Retinal pigment epithelial cell (primary cell): ENCODE results near the gene CDC42SE1.

ENCODE experiments used
- DNase-seq: peaks from one replicate; pipeline ENCODE4 v3.0.0-alpha.2; 2010; ENCODE audit warnings: low read depth
- H3K4me3 ChIP-seq: 2 replicates; pipeline ENCODE4 v1.5.1; 2011; ENCODE audit warnings: mild to moderate bottlenecking, low read length, control low read depth, moderate library complexity
- TF ChIP-seq, protein P1 (sequence below): conservative IDR thresholded peaks from 2 replicates; pipeline ENCODE4 v1.5.1; 2011; ENCODE audit warnings: low read depth, low read length, control low read depth, inconsistent platforms

Gene CDC42SE1

DNA sequence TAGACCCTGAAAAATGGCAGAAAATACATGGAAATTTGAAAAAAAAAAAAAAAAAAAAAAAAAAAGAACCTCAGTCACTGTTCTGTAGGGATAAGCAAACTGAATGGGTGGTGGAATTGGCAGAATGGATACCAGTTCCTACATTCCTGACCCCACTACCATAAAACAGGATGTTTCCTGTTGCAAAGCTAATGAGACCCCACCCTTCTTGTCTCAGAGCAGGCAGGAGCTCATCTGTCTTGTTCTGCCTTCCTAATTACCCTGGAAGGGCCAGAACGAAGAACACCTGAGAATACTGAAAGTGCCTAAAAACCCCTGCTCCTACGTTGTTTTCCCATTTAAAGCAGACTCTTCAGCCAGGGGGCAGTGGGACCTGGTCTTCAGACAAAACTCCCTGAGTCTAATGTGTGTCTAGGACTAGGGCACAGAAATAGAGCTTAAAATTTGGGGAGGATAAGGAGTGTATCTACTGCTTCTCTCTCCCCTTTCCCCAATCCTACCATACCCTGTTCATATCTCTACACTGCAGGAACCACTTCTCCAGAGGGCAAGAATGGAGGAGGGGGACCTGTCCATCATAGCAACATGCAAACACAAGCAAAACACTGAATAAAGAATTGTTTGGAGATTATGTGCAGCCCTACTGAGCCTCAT lies 7.9 kb downstream of the CDC42SE1 start:
- H3K4me3 ChIP-seq, result no peak overlapping the region
- TF ChIP-seq, protein P1, sequence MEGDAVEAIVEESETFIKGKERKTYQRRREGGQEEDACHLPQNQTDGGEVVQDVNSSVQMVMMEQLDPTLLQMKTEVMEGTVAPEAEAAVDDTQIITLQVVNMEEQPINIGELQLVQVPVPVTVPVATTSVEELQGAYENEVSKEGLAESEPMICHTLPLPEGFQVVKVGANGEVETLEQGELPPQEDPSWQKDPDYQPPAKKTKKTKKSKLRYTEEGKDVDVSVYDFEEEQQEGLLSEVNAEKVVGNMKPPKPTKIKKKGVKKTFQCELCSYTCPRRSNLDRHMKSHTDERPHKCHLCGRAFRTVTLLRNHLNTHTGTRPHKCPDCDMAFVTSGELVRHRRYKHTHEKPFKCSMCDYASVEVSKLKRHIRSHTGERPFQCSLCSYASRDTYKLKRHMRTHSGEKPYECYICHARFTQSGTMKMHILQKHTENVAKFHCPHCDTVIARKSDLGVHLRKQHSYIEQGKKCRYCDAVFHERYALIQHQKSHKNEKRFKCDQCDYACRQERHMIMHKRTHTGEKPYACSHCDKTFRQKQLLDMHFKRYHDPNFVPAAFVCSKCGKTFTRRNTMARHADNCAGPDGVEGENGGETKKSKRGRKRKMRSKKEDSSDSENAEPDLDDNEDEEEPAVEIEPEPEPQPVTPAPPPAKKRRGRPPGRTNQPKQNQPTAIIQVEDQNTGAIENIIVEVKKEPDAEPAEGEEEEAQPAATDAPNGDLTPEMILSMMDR, result no peak
- no peak for DNase-seq

DNA sequence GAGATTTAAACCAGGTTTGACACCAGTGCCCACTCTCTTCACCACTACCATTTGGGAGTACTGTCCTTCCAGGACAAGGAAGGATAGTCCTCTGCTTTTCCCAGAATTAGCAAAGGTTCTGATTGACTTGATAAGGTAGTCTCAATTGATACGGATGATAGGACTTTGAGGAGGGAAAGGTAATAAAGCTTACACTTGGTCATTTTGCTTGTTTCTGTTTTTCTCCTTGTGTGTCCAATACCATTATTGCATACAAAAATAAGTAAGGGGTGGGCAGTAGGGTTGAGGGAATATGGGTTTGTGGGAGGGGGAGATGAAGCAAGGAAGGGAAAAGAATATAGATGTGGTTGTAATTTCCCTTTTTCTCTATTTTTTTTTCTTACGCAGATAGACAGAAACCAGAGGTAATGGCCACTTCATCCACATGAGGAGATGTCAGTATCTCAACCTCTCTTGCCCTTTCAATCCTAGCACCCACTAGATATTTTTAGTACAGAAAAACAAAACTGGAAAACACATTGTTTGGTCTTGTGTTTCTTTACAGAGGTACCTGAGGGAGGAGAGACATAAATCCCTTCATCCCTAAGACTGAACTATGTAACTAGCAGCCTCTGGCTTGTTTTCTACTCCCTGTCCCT lies 9.3 kb downstream of the CDC42SE1 start:
- H3K4me3 ChIP-seq, result no peak overlapping the region
- no peak for DNase-seq
- TF ChIP-seq, protein P1, result no peak

DNA sequence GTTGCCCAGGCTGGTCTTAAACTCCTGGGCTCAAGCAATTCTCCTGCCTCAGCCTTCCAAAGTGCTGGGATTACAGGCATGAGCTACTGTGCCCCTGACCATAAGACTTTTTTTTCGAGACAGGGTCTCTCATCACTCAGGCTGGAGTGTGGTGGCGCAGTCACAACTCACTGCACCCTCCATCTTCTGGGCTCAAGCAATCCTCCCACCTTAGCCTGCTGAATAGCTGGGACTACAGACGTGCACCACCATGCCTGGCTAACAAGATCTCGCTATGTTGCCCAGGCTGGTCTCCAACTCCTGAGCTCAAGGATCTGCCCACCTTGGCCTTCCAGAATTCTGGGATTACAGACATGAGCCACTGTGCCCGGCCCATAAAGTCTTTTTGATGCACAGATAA lies 10.0 kb downstream of the CDC42SE1 start:
- TF ChIP-seq, protein P1, result no peak
- no peak overlapping the region for H3K4me3 ChIP-seq
- DNase-seq, result no peak

DNA sequence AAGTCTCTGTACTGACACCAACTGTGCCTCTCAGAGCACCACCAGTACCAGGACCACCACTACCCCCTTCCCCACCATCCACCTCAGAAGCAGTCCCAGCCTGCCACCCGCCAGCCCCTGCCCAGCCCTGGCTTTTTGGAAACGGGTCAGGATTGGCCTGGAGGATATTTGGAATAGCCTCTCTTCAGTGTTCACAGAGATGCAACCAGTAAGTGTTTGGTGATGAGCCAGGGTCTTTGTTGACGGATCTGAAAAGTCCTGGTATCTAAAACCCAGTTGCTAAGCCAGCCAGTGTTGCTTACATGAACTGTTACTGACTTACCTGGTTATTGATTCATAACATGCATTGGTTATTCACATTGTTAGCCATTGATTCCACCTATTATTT lies 10.8 kb downstream of the CDC42SE1 start:
- DNase-seq, result no peak
- peak overlapping the region; percentile 79 for H3K4me3 ChIP-seq
- TF ChIP-seq, protein P1, result peak; percentile 66

DNA sequence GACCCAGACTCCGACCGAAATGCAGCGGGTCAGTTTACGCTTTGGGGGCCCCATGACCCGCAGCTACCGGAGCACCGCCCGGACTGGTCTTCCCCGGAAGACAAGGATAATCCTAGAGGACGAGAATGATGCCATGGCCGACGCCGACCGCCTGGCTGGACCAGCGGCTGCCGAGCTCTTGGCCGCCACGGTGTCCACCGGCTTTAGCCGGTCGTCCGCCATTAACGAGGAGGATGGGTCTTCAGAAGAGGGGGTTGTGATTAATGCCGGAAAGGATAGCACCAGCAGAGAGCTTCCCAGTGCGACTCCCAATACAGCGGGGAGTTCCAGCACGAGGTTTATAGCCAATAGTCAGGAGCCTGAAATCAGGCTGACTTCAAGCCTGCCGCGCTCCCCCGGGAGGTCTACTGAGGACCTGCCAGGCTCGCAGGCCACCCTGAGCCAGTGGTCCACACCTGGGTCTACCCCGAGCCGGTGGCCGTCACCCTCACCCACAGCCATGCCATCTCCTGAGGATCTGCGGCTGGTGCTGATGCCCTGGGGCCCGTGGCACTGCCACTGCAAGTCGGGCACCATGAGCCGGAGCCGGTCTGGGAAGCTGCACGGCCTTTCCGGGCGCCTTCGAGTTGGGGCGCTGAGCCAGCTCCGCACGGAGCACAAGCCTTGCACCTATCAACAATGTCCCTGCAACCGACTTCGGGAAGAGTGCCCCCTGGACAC lies 11.3 kb downstream of the CDC42SE1 start:
- TF ChIP-seq, protein P1, result no peak
- peak overlapping the region; percentile 79 for H3K4me3 ChIP-seq
- DNase-seq, result peak; percentile 39

DNA sequence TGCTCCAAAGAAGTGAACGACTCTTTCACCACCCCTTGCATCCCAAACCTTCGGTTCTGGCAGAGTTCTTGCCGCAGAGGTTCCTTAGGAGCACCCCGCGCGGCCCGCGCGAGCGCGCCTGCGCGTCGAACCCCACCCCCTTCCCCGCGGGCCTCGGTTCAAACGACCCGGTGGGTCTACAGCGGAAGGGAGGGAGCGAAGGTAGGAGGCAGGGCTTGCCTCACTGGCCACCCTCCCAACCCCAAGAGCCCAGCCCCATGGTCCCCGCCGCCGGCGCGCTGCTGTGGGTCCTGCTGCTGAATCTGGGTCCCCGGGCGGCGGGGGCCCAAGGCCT lies 11.9 kb downstream of the CDC42SE1 start, which contains the start of gene C1orf56:
C1orf56 (plus strand) TSS at position 161 of the 334 bp plus-strand sequence; CDS start at position 258, 97 bp downstream.
- TF ChIP-seq, protein P1, result no peak
- no peak for DNase-seq
- H3K4me3 ChIP-seq, result peak within 1 kb of the TSS; percentile 79
